Retina (tissue), 1 donor: Measurements from ENCODE around the gene JARID2.

Source experiments
- DNase-seq: peaks from one replicate; pipeline ENCODE4 v3.0.0-alpha.2; 2016

Gene JARID2

GRCh38 chr6:15555101-15556038, 309.5 kb downstream of the JARID2 start:
- DNase-seq: no peak

- no peak for DNase-seq
Observed at GRCh38 chr6:15556711-15557110, 310.8 kb downstream of the JARID2 start.

GRCh38 chr6:15557174-15557573, 311.3 kb downstream of the JARID2 start:
- DNase-seq: no peak

GRCh38 chr6:15560713-15561112, 314.8 kb downstream of the JARID2 start:
- no peak for DNase-seq

- no peak for DNase-seq
Observed at GRCh38 chr6:15561447-15562199, 315.8 kb downstream of the JARID2 start.

GRCh38 chr6:15562977-15563376, 317.1 kb downstream of the JARID2 start:
- no peak for DNase-seq

GRCh38 chr6:15569035-15569995, 323.4 kb downstream of the JARID2 start:
- DNase-seq: no peak

GRCh38 chr6:15570171-15570570, 324.3 kb downstream of the JARID2 start:
- no peak for DNase-seq
